IPS-20b (cell line): Measurements from ENCODE around the gene PDILT.
"Not testable (repeated sequence)": the region's sequence is repeated elsewhere in the genome, so short reads cannot be mapped to it uniquely, and the experiment has no call there.

ENCODE experiments used
- H3K27ac ChIP-seq: one replicate; pipeline ENCODE4 v1.5.1; 2013; ENCODE audit warnings: low read length
- H3K27me3 ChIP-seq: 2 replicates; pipeline ENCODE4 v1.6.1; 2013; ENCODE audit warnings: mild to moderate bottlenecking, low read length, inconsistent platforms; ENCODE audit not compliant: insufficient read depth
- H3K36me3 ChIP-seq: 2 replicates; pipeline ENCODE4 v1.6.1; 2013; ENCODE audit warnings: low read depth, mild to moderate bottlenecking, inconsistent platforms, low read length, moderate library complexity; ENCODE audit not compliant: insufficient read depth
- H3K4me1 ChIP-seq: 2 replicates; pipeline ENCODE4 v1.6.1; 2013; ENCODE audit warnings: mild to moderate bottlenecking, control low read depth, inconsistent platforms, low read length, moderate library complexity; ENCODE audit not compliant: insufficient read depth
- H3K4me3 ChIP-seq: 2 replicates; pipeline ENCODE4 v1.5.1; 2013; ENCODE audit warnings: mild to moderate bottlenecking, low read length, inconsistent platforms
- H3K9ac ChIP-seq: 2 replicates; pipeline ENCODE4 v1.6.1; 2013; ENCODE audit warnings: low read depth, mild to moderate bottlenecking, inconsistent platforms, low read length, moderate library complexity
- H3K9me3 ChIP-seq: 2 replicates; pipeline ENCODE4 v1.6.1; 2013; ENCODE audit warnings: mild to moderate bottlenecking, low read depth, low read length, inconsistent platforms; ENCODE audit not compliant: insufficient read depth

The PDILT gene

DNA sequence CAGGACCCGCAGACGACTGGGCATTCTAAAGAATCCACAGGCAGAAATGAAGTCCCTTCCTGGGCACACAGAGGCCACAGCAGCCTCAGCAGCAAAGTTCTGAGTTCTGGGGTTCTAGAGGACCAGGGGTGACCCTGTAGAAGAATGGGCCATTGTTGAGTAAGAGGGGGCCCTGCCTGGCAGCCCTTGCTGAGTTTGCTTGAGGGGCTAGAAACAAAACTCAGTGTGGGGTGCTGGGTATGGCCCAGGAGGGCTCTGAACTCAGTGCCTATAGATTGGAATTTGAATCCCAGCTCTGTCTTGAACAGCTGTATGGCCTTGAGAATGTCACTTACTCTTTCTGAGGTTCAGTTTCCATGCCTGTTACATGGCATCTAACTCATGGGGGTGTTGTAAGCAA is at the start of gene PDILT:
PDILT (minus strand) TSS at position 101 of the 400 bp plus-strand sequence. CDS start 5,437 bp downstream, outside the sequence.
- H3K27me3 ChIP-seq = no peaks in the 10 kb centered on the region

GRCh38 chr16:20453633-20454032 is 49.1 kb upstream of the PDILT start:
- not testable (repeated sequence) for H3K4me1 ChIP-seq, H3K36me3 ChIP-seq, H3K9me3 ChIP-seq, H3K27ac ChIP-seq, H3K9ac ChIP-seq, H3K27me3 ChIP-seq, H3K4me3 ChIP-seq

More for the DNA sequence above, at the start of gene PDILT:
- H3K36me3 ChIP-seq = no peaks in the 10 kb centered on the region
- H3K9ac ChIP-seq = no peak within 1 kb of the TSS
- no peaks in the 10 kb centered on the region for H3K4me1 ChIP-seq
- H3K9me3 ChIP-seq = no peaks in the 10 kb centered on the region
- no peak within 1 kb of the TSS for H3K27ac ChIP-seq
- no peak within 1 kb of the TSS for H3K4me3 ChIP-seq

DNA sequence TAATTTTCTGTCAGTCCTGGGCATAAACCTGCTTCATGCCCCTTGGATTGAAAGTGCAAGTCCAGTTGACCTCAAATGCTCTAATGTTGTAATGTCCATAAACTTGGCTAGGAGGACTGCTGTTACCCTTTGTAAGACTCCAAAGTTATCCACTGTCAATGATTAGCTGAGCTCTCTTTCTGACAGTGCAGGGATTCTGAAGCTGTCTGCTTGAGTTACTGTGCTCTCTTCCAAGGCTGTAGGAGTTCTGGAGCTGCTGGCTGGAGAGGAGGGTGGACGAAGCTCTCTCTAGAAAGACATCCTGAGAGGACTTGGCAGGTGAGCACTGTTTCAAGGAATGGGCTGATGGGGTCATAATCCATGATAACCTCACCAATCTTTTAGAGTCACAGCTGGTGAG is 46.8 kb upstream of the PDILT start, which contains the start of gene ACSM2A:
ACSM2A (plus strand) TSS at position 158 of the 400 bp plus-strand sequence. CDS start 8,594 bp downstream, outside the sequence.
- not testable (repeated sequence) for H3K36me3 ChIP-seq, H3K9me3 ChIP-seq, H3K27ac ChIP-seq, H3K27me3 ChIP-seq, H3K4me1 ChIP-seq, H3K4me3 ChIP-seq, H3K9ac ChIP-seq

DNA sequence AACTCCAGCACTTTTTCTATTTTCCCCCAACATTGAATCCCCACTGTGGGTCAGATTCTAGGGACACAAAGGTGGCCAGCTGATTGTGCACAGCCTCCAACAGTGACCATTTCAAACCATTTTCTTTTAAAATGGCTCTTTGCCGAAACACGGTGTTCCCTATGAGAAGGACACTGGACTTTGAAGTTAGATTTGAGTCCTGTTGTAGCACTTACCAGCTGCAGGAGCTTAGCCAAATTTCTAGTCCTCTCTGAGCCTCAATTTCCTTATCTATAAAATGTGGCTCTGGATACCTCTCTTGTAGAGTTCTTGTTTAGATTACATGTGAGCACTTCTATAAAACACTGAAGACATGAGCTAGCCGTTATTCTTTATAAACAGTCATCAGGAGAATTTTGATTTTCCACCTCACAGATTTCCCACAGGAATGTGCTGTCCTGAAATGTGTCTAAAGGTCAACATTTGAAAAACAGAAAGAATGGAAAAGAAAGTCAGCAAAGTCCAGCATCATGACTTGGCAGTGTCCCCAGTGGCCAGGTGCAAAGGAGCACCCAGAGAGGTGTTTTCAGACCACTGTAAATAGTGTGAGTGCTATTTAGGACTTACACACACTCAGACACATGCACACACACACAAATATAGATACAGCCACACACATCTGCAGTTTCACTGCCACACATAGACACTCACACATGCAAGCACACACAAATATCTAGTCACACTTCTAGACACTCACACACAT is 42.3 kb upstream of the PDILT start:
- not testable (repeated sequence) for H3K9ac ChIP-seq, H3K4me3 ChIP-seq, H3K27ac ChIP-seq, H3K36me3 ChIP-seq, H3K9me3 ChIP-seq, H3K27me3 ChIP-seq, H3K4me1 ChIP-seq

DNA sequence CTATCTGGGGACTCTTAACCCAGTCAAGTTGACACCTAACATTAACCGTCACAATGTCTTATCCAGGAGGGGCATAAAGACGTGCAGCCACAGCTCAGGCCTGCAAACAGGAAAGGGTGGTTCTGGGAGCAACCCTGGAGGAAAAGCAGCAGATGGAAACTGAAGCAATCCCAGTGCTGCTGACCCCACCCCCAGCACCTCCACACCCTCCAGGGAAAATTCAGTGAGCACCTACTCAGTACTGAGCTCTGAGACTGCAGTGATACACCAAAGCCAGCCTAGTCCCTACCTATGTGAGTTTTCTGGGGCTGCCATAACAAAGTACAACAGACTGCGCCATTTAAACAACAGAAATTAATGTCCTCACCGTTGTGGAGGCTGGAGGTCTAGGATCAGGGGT is 37.3 kb upstream of the PDILT start:
- H3K4me3 ChIP-seq, H3K4me1 ChIP-seq, H3K27me3 ChIP-seq, H3K36me3 ChIP-seq, H3K27ac ChIP-seq, H3K9me3 ChIP-seq, H3K9ac ChIP-seq: not testable (repeated sequence)

DNA sequence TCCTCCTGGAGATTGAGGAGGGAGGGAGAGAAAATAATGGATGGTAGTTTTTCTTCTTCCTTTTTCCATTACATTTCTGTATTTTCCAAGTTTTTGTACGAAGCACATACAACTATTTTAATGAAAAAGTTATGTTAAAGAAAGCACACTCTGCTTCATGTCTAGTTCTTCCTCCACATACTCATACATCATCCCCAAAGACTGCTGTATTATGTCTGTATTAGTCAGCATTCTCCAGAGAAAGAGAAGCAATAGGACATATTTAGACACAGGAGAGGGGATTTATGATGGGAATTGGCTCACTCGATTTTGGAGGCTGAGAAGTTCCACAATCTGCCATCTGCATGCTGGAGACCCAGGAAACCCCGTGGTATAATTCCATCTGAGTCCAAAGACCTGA is 36.7 kb upstream of the PDILT start:
- no peaks in the 10 kb centered on the region for H3K9me3 ChIP-seq
- H3K36me3 ChIP-seq = no peaks in the 10 kb centered on the region

DNA sequence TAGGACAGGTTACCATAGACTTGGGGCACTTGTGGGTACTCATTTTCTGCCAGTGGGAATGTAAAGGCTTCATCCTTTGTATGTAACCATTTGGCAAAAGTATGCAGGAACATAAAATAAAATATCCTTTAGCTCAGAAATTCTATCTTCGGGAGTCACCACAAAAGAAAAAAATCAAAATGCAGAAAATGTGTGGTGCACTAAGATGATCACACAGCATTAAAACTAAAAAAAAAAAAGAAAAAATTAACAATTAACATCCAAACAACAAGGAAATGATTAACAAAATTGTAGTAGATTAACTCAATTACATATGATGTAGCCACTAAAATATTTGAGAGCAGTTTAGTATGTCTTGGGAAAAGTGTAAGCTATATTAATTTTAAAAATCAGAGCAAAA is 36.2 kb upstream of the PDILT start:
- H3K4me1 ChIP-seq, H3K4me3 ChIP-seq, H3K9ac ChIP-seq, H3K36me3 ChIP-seq, H3K27me3 ChIP-seq, H3K9me3 ChIP-seq, H3K27ac ChIP-seq: not testable (repeated sequence)

More for the DNA sequence above, 36.7 kb upstream of the PDILT start:
- no peak overlapping the region for H3K9ac ChIP-seq
- no peak overlapping the region for H3K4me3 ChIP-seq
- no peak overlapping the region for H3K27ac ChIP-seq
- no peaks in the 10 kb centered on the region for H3K27me3 ChIP-seq
- no peaks in the 10 kb centered on the region for H3K4me1 ChIP-seq

GRCh38 chr16:20439820-20440231 is 35.3 kb upstream of the PDILT start:
- not testable (repeated sequence) for H3K4me1 ChIP-seq, H3K27me3 ChIP-seq, H3K9me3 ChIP-seq, H3K4me3 ChIP-seq, H3K9ac ChIP-seq, H3K36me3 ChIP-seq, H3K27ac ChIP-seq

- H3K9ac ChIP-seq, H3K9me3 ChIP-seq, H3K27ac ChIP-seq, H3K36me3 ChIP-seq, H3K4me1 ChIP-seq, H3K27me3 ChIP-seq, H3K4me3 ChIP-seq: not testable (repeated sequence)
Observed at GRCh38 chr16:20438950-20439349, 34.4 kb upstream of the PDILT start.

- Histone ChIP-seq H3K36me3 (no peaks in the 10 kb centered on the region), H3K4me1 (no peaks in the 10 kb centered on the region), H3K9me3 (no peaks in the 10 kb centered on the region), H3K9ac (no peak overlapping the region), H3K27ac (no peak overlapping the region), H3K4me3 (no peak overlapping the region), H3K27me3 (no peaks in the 10 kb centered on the region)
Observed at GRCh38 chr16:20430948-20431347, 26.4 kb upstream of the PDILT start.

- H3K4me1 ChIP-seq, H3K9me3 ChIP-seq, H3K36me3 ChIP-seq, H3K27me3 ChIP-seq, H3K4me3 ChIP-seq, H3K27ac ChIP-seq, H3K9ac ChIP-seq: not testable (repeated sequence)
Observed at GRCh38 chr16:20430480-20430879, 25.9 kb upstream of the PDILT start.

DNA sequence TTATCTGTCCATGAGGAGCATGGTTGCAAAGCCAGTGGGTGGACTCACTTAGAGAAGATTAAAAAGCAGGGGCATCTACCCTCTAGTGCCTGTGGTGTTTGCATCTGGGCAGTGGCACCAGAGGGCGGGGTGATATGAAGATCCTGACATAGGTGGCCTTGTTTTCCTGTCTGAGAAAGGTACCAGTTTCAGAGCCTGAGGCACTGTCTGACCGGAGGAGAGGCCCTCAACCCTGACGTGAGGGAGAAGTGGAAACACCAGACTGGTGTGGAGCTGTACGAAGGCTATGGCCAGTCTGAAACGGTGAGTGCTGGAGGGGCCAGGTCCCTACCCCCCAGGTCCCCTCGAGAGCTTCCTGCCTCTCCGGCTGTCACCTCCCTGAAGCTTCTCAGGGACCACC is 25.0 kb upstream of the PDILT start:
- not testable (repeated sequence) for H3K4me3 ChIP-seq, H3K9me3 ChIP-seq, H3K9ac ChIP-seq, H3K4me1 ChIP-seq, H3K27me3 ChIP-seq, H3K36me3 ChIP-seq, H3K27ac ChIP-seq
